GM21825 (cell line): ENCODE data around the gene PAK4.
"Not testable (repeated sequence)": the region's sequence is repeated elsewhere in the genome, so short reads cannot be mapped to it uniquely, and the experiment has no call there.

Experiments used
- ATAC-seq: cut with Tn5 transposase; IDR thresholded peaks from one replicate; pipeline ENCODE4 v1.9.1; 2021; ENCODE audit warnings: mild to moderate bottlenecking, moderate library complexity; ENCODE audit not compliant: unreplicated experiment

PAK4 gene

DNA sequence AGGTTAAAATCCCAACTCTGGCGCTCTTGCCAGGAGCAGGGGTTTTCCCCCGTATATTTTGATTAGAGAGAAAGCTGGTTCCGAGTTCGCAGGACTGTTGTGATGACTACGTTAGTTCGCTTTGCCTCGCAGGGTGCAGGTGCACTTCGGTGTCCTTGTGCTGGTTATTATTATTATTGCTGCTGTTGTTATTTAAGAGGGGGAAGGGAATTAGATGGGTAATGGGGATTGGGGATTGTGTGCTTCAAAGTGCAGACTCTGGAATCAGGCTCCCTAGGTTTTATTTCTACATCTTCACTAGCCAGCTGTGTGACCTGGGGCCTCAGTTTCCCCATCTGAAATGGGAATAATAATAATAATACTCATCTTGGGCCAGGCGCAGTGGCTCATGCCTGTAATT is 26.2 kb upstream of the PAK4 start:
- no peak for ATAC-seq

GRCh38 chr19:39100500-39101166 is 25.0 kb upstream of the PAK4 start:
- ATAC-seq: no peak

- ATAC-seq: no peak
These were observed 22.4 kb upstream of the PAK4 start for GRCh38 chr19:39103151-39103550.

DNA sequence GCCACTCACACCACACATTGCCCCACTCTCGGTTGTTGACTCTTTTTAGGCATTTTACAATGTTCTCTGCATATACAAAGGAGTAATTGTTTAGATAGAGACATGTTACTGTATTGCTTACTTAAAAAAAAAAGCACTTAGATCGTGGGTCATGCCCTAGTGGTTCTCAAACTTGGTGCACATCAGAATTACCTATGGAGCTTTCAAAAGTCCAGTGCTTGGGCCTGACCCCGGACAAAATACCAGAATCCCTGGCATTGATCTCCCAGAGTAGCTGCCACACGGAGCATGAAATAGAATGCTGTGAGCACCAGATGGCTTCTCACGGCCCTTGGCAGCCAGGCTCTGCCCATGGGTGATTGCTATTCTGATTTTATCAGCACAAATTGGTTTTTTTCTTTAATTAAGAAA is 21.4 kb upstream of the PAK4 start:
- no peak for ATAC-seq

GRCh38 chr19:39106194-39106593 is 19.4 kb upstream of the PAK4 start:
- ATAC-seq: no peak

DNA sequence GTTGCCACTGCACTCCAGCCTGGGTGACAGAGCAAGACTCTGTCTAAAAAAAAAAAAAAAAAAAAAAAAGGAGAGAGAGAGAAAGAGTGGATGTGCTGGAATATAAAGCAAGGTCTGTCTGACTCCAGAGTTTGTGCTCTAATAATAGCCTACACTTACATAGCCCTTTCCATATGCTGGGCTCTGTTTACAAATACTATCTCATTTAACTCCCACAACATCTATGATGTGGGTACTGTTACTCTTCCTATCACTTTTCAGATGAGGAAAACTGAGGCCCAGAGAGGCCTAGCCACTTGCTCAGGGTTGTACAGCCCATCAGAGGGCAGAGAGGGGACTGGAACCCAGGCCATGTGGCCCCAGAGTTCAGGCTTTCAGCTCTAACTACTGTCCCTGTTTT is 15.9 kb upstream of the PAK4 start:
- ATAC-seq: no peak

DNA sequence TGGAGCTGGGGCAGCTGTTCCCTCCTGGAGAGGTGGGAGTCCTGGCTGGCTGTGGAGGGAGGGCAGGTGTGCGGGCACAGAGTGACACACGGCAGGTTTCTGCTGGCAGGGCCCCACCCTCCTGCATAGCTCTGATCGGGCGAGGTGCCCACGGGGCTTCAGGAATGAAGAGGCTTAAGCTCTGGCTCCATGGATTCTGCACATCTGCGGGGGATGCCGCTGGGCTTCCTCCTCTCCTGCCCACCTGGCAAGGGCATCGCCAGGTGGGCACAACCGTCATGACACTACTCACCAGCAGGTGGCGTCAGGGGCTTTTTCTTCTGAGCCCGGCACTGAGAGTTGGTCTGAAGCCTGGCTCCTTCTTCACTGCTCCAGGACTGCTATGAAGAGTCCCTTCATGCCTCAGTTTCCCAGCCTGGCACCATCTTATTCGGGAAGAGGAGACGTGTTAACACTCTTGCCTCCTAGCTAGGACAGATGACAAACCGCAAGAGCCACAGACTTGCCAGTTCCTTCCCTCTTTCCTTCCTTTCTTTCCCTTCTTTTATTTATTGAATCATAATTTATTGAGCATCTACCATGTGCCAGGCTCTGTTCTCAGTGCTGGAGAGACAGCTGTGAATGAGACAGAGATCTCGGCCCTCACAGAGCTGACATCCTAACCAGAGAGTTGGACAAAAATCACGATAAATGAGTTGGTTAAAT is 15.2 kb upstream of the PAK4 start:
- ATAC-seq: no peak

GRCh38 chr19:39111593-39112199 is 13.9 kb upstream of the PAK4 start:
- ATAC-seq: no peak

- ATAC-seq: no peak
These were observed 13.2 kb upstream of the PAK4 start for GRCh38 chr19:39112338-39112890.

GRCh38 chr19:39113199-39113598 is 12.4 kb upstream of the PAK4 start:
- ATAC-seq: no peak

DNA sequence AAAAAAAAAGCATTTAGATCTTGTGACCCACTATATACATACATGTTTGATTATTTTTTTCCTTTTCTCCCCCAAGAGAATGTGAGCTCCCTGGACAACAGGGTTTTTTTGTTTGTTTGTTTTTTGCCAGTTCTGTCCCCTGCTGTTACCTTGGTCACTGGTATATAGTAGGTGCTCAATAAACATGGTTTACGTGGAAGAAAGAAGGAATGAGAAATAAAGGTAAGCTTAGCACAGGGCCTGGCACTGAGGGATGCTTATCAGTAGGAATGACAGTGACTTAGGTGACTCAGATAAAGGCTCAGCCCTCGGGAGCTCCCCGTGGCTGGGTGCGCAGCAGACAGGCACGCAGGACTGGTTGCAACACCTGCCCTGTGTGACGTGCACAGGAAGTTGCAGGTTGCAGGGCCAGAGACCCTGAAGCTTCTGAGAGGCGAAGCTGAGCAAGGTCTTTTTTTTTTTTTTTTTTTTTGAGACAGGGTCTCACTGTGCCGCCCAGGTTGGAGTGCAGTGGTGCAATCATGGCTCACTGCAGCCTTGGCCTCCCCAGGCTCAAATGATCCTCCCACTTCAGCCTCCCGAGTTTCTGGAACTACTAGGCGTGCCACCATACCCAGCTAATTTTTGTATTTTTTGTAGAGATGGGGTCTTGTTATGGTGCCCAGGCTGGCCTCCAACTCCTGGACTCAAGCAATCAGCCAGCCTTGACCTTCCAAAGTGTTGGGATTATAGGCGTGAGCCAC is 10.3 kb upstream of the PAK4 start:
- no peak for ATAC-seq

DNA sequence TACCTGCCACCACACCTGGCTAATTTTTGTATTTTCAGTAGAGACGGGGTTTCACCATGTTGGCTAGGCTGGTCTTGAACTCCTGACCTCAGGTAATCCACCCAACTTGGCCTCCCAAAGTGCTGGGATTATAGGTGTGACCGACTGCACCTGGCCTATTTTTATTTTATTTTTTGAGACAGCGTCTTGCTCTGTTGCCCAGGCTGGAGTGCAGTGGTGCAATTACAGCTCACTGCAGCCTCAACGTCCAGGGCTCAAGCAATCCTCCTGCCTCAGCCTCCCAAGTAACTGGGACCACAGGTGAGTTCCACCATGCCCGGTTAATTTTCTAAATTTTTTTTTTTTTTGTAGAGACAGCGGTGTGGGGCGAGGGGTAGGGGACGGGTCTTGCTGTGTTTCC is 8.6 kb upstream of the PAK4 start:
- ATAC-seq: not testable (repeated sequence)

DNA sequence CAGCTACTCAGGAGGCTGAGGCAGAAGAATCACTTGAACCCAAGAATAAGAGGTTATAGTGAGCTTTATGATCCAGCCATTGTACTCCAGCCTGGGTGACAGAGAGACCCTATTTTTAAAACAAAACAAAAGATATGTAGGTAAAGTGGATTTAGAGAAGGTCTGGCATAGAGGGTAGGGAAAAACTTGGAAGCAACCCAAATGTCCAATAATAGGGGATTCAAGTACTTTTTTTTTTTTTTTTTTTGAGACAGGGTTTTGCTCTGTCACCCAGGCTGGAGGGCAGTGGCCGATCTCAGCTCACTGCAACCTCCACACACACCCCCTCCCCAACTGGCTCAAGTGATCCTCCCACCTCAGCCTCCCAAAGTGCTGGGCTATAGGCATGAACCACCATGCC is 5.8 kb upstream of the PAK4 start:
- ATAC-seq: no peak

- ATAC-seq: no peak
These were observed 2.5 kb upstream of the PAK4 start for GRCh38 chr19:39122934-39123731.

DNA sequence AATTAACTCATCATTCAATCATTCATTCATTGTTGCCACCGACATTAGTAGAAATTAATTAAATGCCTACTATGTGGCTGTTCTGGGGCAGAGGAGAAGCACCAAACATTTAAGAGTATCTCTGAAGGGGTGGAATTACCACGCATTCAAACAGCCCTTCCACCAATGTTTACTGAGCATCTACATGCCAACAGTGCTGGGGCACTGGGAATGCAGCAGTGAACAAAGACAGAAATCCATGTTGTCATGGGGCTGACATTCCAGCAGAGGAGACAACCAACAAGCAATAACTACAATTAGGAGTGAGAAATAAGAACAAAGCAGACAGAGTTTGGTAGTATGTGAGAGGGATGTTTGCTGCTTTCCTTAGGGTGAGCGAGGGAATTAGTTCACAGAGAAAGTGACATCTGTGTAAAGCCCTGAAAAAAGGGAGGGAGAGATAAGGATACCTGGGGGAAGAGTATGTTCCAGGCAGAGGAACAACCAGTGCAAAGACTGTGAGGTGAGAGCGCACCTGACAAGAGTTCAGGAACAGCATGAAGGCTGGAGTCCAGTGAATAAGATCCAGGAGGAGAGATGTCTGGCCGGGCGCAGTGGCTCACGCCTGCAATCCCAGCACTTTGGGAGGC is 1.3 kb upstream of the PAK4 start:
- ATAC-seq: no peak

DNA sequence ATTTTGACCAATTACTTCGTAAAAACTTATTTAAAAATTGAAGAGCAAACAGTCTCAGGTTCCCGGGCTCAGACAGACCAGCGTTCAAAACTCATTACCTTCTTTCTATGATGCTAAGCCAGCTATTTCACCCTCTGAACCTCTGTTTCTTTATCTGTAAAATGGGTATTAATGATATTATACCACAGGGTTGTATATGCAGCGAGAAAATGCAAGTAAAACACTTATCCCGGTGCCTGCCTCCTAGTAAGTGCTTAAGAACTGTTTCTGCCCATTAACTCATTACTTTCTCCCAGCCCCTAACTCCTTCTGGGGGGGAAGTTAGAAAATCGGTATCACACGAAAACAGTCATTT is 410 bp upstream of the PAK4 start:
- ATAC-seq: no peak

GRCh38 chr19:39126312-39127187 is 964 bp downstream of the PAK4 start:
- no peak for ATAC-seq

DNA sequence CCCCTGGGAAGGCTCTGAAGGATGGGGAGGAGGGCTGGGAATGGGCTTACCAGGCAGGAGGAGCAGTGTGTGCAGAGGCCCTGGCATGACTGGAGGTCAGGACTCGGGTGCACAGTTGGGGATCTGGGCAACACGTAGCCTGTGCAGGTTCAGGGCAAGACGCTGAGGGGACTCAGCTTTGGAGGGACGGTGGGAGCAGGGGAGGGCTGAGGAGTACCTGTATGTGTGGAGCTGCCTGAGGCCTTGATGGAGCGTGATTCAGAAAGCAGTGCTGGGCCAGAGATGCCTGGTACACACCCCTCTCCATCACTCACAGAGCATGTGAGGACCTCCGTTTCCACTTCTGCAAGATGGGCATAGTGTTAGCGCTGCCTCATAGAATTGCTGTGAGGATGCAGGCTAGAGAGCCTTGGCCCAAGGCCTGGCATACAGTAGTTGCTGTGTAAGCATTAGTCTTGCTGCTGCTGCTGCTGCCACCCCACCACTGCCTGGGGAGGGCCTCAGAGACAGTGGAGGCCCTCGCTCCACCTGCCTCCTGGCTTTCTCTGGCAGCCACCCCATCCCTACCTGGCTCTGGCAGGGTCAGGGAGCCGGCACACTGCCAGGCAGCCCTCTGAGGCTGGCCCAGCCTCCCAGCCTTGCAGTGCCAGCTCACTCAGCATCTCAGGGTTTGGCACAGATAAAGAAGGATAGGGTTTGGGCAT is 2.4 kb downstream of the PAK4 start:
- ATAC-seq: no peak
